Measurements from ENCODE around the gene HBD. TPM values are rescaled to one million over a fixed set of nuclear protein-coding genes. Genes with fewer than 3 reads are reported as not detected.

HBD gene
- total and polyA plus RNA-seq, 2 experiments from 2014 or later = not detected

DNA sequence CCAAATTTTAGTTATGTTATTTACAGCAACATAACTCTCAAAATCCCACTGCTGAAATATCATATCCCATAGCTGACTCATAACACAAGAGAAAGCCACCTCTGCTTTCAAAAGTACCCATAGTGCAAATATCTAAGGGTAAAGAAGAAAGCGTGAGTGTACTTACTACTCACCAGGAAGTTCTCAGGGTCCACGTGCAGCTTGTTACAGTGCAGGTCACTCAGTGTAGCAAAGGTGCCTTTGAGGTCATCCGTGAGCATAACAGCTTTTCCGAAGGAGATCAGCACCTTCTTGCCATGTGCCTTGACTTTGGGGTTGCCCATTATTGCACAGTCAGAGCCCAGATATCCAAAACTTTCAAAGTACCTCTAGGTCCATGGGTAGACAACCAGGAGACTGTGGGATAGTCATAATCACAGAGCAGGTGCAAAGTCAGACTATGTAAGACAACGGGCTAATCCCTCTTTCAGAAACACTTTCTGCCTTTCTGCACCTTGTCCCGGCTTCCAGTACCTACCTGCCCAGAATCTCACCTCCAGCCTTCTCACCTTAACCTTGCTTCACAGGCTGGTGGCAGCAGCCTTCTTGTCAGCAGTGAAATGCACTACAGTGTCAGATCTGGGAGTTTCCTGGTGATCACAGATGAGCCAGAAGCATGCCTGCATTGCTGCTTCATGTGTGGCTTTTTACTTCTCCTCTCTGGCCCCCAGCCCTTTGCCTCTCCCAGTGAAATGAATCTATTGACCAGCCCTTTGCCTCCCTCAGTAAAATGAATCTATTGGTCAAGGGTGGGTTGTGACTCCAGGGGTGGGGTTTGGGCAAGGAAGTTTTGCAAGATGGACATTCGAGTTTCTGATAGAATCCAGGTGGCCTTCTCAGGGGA lies 8.9 kb upstream of the HBD start:
- Histone ChIP-seq H3K9me2 (ENCODE audit: insufficient read depth) (no peaks in the 10 kb centered on the region), H3K9me3 (ENCODE audit: low read depth) (no peaks in the 10 kb centered on the region), H3K79me2 (ENCODE audit: insufficient read depth) (no peaks in the 10 kb centered on the region), H3K9ac (no peak overlapping the region), H3K4me3 (no peak overlapping the region), H4K20me1 (ENCODE audit: insufficient read depth) (no peaks in the 10 kb centered on the region), H3F3A (ENCODE audit: insufficient read depth) (no peaks in the 10 kb centered on the region), H3K27ac (no peak overlapping the region), H3K27me3 (replicated peaks; ENCODE audit: insufficient read depth) (no peaks in the 10 kb centered on the region), H3K4me2 (ENCODE audit: unreplicated experiment) (no peak overlapping the region), H3K36me3 (ENCODE audit: low read depth) (no peaks in the 10 kb centered on the region), H3K4me1 (ENCODE audit: insufficient read depth) (no peaks in the 10 kb centered on the region), H2AFZ (no peak overlapping the region)
- 11 to 19% methylated on average over 7 of the region's 7 CpGs for WGBS, 2 experiments (ENCODE audit: low coverage in 1 of 2, low lambda C conversion rate in 2 of 2, missing lambda C conversion rate in 2 of 2)
- in situ Hi-C loops (cut with MboI) = no loop called here
- no peak for TF ChIP-seq EZH2 (IDR thresholded peaks at IDR 0.05; ENCODE audit: insufficient read depth, poor library complexity, severe bottlenecking)
- TF ChIP-seq EZH2phosphoT487 (IDR thresholded peaks at IDR 0.05; ENCODE audit: insufficient read depth, low read depth) = no peak
- DNase-seq = peak; percentile 46

DNA sequence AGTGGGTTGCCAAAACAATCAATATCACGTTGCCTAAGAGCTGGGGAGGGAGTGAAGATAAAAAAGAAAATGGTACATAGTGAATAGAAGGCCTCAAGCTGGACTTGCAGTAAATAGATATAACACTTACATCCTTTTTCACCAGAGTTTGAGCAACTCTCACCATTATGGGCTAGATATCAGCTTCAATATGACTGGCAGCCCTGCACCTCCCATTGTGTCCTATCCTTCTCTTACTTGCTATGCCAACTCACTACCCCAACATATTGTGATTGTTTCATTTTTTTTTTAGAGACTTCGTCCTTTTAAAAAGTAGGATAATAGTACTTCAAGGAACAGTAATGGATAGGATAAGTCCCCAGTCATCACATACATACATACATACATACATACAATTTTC lies 7.9 kb upstream of the HBD start:
- no peak for DNase-seq
- TF ChIP-seq EZH2phosphoT487 (IDR thresholded peaks at IDR 0.05; ENCODE audit: insufficient read depth, low read depth) (no peak), EZH2 (IDR thresholded peaks at IDR 0.05; ENCODE audit: insufficient read depth, poor library complexity, severe bottlenecking) (no peak)
- no peaks in the 10 kb centered on the region for H3K4me1 ChIP-seq (ENCODE audit: insufficient read depth)
- H3K9ac ChIP-seq = no peak overlapping the region
- WGBS, 2 experiments (ENCODE audit: low coverage in 1 of 2, low lambda C conversion rate in 2 of 2, missing lambda C conversion rate in 2 of 2) = 51 to 61% methylated on average over 2 of the region's 2 CpGs
- H3K79me2 ChIP-seq (ENCODE audit: insufficient read depth) = no peaks in the 10 kb centered on the region
- no peaks in the 10 kb centered on the region for H3F3A ChIP-seq (ENCODE audit: insufficient read depth)
- in situ Hi-C loops (cut with MboI) = no loop called here
- no peaks in the 10 kb centered on the region for H3K9me3 ChIP-seq (ENCODE audit: low read depth)
- no peak overlapping the region for H3K4me2 ChIP-seq (ENCODE audit: unreplicated experiment)
- no peak overlapping the region for H2AFZ ChIP-seq
- H3K27ac ChIP-seq = no peak overlapping the region
- no peaks in the 10 kb centered on the region for H4K20me1 ChIP-seq (ENCODE audit: insufficient read depth)
- no peaks in the 10 kb centered on the region for H3K27me3 ChIP-seq (replicated peaks; ENCODE audit: insufficient read depth)
- H3K36me3 ChIP-seq (ENCODE audit: low read depth) = no peaks in the 10 kb centered on the region
- no peak overlapping the region for H3K4me3 ChIP-seq
- H3K9me2 ChIP-seq (ENCODE audit: insufficient read depth) = no peaks in the 10 kb centered on the region

DNA sequence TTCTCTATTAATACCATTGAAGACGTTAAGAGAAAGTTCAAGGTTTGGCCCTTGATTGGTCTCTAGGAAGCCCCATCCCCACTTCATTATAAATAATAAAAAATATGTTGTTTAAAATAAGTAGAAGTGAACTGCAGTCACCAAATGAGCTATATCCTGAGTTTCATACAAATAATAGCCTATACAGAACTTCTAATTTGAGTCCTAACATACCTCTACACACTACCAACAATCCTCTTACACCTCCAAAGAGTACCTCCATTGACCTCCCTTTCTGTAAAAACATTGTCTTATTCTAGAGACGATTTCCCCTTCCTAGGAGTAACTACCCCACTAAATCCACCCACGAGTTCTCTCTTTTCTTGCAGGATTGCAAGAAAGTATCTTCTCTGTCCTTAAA lies 7.2 kb upstream of the HBD start:
- in situ Hi-C loops (cut with MboI) = no loop called here
- no peak overlapping the region for H2AFZ ChIP-seq
- H3K36me3 ChIP-seq (ENCODE audit: low read depth) = no peaks in the 10 kb centered on the region

DNA sequence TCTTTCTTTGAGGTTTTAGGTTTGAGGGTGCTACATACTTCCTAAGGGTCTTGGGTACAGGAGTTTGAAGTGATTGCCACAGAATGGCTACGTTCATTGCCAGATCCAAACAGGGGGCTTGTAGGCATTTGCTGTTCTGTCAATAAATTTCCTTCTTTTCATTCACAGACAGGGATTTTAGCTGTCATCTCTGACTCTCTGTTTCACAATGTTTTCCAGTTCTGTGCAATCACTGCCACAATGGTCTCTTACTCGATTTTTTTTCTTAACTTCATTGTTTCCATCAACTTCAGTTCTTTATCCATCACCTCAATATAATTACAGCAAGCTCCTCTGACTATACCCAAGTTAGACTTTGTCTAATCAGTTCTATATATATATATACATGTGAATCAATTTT lies 6.2 kb upstream of the HBD start:
- Histone ChIP-seq H4K20me1 (ENCODE audit: insufficient read depth) (no peaks in the 10 kb centered on the region), H3K4me3 (no peak overlapping the region)

More for the DNA sequence above, 7.2 kb upstream of the HBD start:
- H3K27ac ChIP-seq = no peak overlapping the region
- no peaks in the 10 kb centered on the region for H3K27me3 ChIP-seq (replicated peaks; ENCODE audit: insufficient read depth)
- WGBS, 2 experiments (ENCODE audit: low coverage in 1 of 2, low lambda C conversion rate in 2 of 2, missing lambda C conversion rate in 2 of 2) = 40 to 49% methylated on average over 3 of the region's 3 CpGs
- DNase-seq = no peak
- H3F3A ChIP-seq (ENCODE audit: insufficient read depth) = no peaks in the 10 kb centered on the region
- H3K79me2 ChIP-seq (ENCODE audit: insufficient read depth) = no peaks in the 10 kb centered on the region
- TF ChIP-seq EZH2 (IDR thresholded peaks at IDR 0.05; ENCODE audit: insufficient read depth, poor library complexity, severe bottlenecking) (no peak), EZH2phosphoT487 (IDR thresholded peaks at IDR 0.05; ENCODE audit: insufficient read depth, low read depth) (no peak)
- H3K9me3 ChIP-seq (ENCODE audit: low read depth) = no peaks in the 10 kb centered on the region
- no peaks in the 10 kb centered on the region for H4K20me1 ChIP-seq (ENCODE audit: insufficient read depth)
- no peak overlapping the region for H3K4me3 ChIP-seq
- H3K9ac ChIP-seq = no peak overlapping the region
- no peak overlapping the region for H3K4me2 ChIP-seq (ENCODE audit: unreplicated experiment)
- no peaks in the 10 kb centered on the region for H3K9me2 ChIP-seq (ENCODE audit: insufficient read depth)
- no peaks in the 10 kb centered on the region for H3K4me1 ChIP-seq (ENCODE audit: insufficient read depth)

More for the DNA sequence above, 6.2 kb upstream of the HBD start:
- in situ Hi-C loops (cut with MboI) = no loop called here
- Histone ChIP-seq H3K27ac (no peak overlapping the region), H3K9me3 (ENCODE audit: low read depth) (no peaks in the 10 kb centered on the region), H3K79me2 (ENCODE audit: insufficient read depth) (no peaks in the 10 kb centered on the region), H3K4me2 (ENCODE audit: unreplicated experiment) (no peak overlapping the region), H3K27me3 (replicated peaks; ENCODE audit: insufficient read depth) (no peaks in the 10 kb centered on the region), H3K9ac (no peak overlapping the region), H3F3A (ENCODE audit: insufficient read depth) (no peaks in the 10 kb centered on the region), H3K4me1 (ENCODE audit: insufficient read depth) (no peaks in the 10 kb centered on the region), H2AFZ (no peak overlapping the region), H3K36me3 (ENCODE audit: low read depth) (no peaks in the 10 kb centered on the region), H3K9me2 (ENCODE audit: insufficient read depth) (no peaks in the 10 kb centered on the region)
- TF ChIP-seq EZH2 (IDR thresholded peaks at IDR 0.05; ENCODE audit: insufficient read depth, poor library complexity, severe bottlenecking) (no peak), EZH2phosphoT487 (IDR thresholded peaks at IDR 0.05; ENCODE audit: insufficient read depth, low read depth) (no peak)
- WGBS, 2 experiments (ENCODE audit: low coverage in 1 of 2, low lambda C conversion rate in 2 of 2, missing lambda C conversion rate in 2 of 2) = 49 to 64% methylated on average over 2 of the region's 2 CpGs
- no peak for DNase-seq
